Choroid plexus epithelial cell (primary cell): ENCODE data around the gene ATP6V1F.

Source experiments
- DNase-seq: peaks from one replicate; pipeline ENCODE4 v3.0.0-alpha.2; 2010; ENCODE audit warnings: low read depth
- H3K4me3 ChIP-seq: 2 replicates; pipeline ENCODE4 v1.5.1; 2011; ENCODE audit warnings: low read depth, mild to moderate bottlenecking, control low read depth, low read length, moderate library complexity
- TF ChIP-seq, protein P1 (sequence below): conservative IDR thresholded peaks from 2 replicates; pipeline ENCODE4 v1.5.1; 2011; ENCODE audit warnings: low read depth, mild to moderate bottlenecking, control low read depth, inconsistent platforms, low read length, moderate library complexity

ATP6V1F gene

DNA sequence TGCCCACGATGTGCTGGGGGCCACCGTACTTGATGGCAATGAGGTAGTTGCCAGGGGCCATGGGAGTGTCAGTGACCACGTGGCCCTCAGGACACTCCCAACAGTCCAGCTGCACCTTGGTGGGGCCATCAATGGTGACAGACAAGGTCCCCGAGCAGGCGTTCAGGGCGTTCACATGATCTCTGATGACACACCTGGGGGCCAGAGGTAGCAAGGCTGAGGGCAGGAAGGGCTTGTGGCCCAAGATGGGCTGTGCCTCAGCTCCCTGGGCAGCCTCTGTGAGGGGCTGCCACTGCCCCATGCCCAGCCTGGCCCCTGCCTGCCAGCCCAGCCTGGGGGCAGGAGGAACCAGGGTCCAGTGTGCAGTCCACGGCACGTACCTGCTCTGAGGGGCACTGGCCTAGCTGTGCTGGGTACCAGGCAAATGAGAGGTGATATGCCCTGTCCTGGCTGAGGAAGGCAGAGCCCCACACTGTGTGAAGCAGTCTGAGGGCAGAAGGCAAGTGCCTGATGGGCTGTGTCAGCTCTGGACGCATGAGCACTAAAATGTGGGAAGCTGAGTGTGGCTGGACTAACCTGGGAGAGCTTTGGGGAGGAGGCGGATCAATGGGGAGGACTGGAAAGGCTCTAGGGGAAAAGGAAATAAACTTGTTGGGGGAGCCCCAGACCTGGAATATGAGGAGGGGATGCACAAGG is 51.4 kb downstream of the ATP6V1F start:
- TF ChIP-seq, protein P1, sequence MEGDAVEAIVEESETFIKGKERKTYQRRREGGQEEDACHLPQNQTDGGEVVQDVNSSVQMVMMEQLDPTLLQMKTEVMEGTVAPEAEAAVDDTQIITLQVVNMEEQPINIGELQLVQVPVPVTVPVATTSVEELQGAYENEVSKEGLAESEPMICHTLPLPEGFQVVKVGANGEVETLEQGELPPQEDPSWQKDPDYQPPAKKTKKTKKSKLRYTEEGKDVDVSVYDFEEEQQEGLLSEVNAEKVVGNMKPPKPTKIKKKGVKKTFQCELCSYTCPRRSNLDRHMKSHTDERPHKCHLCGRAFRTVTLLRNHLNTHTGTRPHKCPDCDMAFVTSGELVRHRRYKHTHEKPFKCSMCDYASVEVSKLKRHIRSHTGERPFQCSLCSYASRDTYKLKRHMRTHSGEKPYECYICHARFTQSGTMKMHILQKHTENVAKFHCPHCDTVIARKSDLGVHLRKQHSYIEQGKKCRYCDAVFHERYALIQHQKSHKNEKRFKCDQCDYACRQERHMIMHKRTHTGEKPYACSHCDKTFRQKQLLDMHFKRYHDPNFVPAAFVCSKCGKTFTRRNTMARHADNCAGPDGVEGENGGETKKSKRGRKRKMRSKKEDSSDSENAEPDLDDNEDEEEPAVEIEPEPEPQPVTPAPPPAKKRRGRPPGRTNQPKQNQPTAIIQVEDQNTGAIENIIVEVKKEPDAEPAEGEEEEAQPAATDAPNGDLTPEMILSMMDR: no peak
- no peak overlapping the region for H3K4me3 ChIP-seq
- no peak for DNase-seq

GRCh38 chr7:128914566-128915151 is 52.0 kb downstream of the ATP6V1F start:
- TF ChIP-seq, protein P1: no peak
- no peak overlapping the region for H3K4me3 ChIP-seq
- DNase-seq: no peak

- no peak overlapping the region for H3K4me3 ChIP-seq
- DNase-seq: no peak
Measured at GRCh38 chr7:128915271-128915819, 52.7 kb downstream of the ATP6V1F start.

More at GRCh38 chr7:128915271-128915819, 52.7 kb downstream of the ATP6V1F start:
- TF ChIP-seq, protein P1: no peak
